Cardiac septum (tissue), 1 donor: ENCODE results near the gene EBI3. TPM values are rescaled to one million over a fixed set of nuclear protein-coding genes. Genes with fewer than 3 reads are reported as not detected.
"Not testable (repeated sequence)": the region's sequence is repeated elsewhere in the genome, so short reads cannot be mapped to it uniquely, and the experiment has no call there.

Experiments used
- DNase-seq: peaks from one replicate; pipeline ENCODE4 v3.0.0-alpha.2; 2020; ENCODE audit warnings: low spot score
- intact Hi-C: fragments of 100-400 bp; cut with DNase I; formaldehyde crosslinking; loops from one replicate; pipeline ENCODE4 v1.14.0; 2022
- total RNA-seq: library from RNA; stranded (reverse); fragmentation: NEBNext Ultra II Directional; extraction: Animal tissue kit (Norgen Biotek cat#: 25700); gene quantifications from one replicate; pipeline ENCODE4 v1.2.1, GENCODE V29; 2021
- donor health status: DM: no; HTN: no; CAD: no.

Gene EBI3
- total RNA-seq, 1 donor from 2014 or later, result not detected

- DNase-seq, result no peak
- intact Hi-C loops, result no loop called here
Observed at GRCh38 chr19:4198467-4199126, 30.7 kb upstream of the EBI3 start.

- intact Hi-C loops, result loop anchor here (5.0 kb wide), 1 partner anchor 57 kb away; no protein-coding TSS in a partner anchor
- DNase-seq, result no peak
Observed at GRCh38 chr19:4199699-4200293, 29.5 kb upstream of the EBI3 start.

- no peak for DNase-seq
- intact Hi-C loops, result loop anchor here (5.0 kb wide), 1 partner anchor 59 kb away; no protein-coding TSS in a partner anchor
Observed at GRCh38 chr19:4200940-4201542, 28.3 kb upstream of the EBI3 start.

- no peak for DNase-seq
- intact Hi-C loops, result loop anchor here (5.0 kb wide), 1 partner anchor 59 kb away; no protein-coding TSS in a partner anchor
Observed at GRCh38 chr19:4201798-4202197, 27.5 kb upstream of the EBI3 start.

- no peak for DNase-seq
- intact Hi-C loops, result loop anchor here (5.0 kb wide), 1 partner anchor 540 kb away; no protein-coding TSS in a partner anchor
Observed at GRCh38 chr19:4206818-4207484, 22.4 kb upstream of the EBI3 start.

GRCh38 chr19:4208385-4209094 lies 20.8 kb upstream of the EBI3 start:
- no peak for DNase-seq
- intact Hi-C loops, result loop anchor here (5.0 kb wide), 1 partner anchor 541 kb away; no protein-coding TSS in a partner anchor

GRCh38 chr19:4210166-4210731 lies 19.1 kb upstream of the EBI3 start:
- intact Hi-C loops, result no loop called here
- no peak for DNase-seq

GRCh38 chr19:4213116-4213515 lies 16.2 kb upstream of the EBI3 start:
- no peak for DNase-seq
- intact Hi-C loops, result no loop called here

GRCh38 chr19:4215807-4216206 lies 13.5 kb upstream of the EBI3 start:
- intact Hi-C loops, result no loop called here
- DNase-seq, result no peak

GRCh38 chr19:4216846-4217245 lies 12.5 kb upstream of the EBI3 start:
- intact Hi-C loops, result no loop called here
- no peak for DNase-seq

GRCh38 chr19:4217429-4218264 lies 11.7 kb upstream of the EBI3 start:
- intact Hi-C loops, result no loop called here
- DNase-seq, result no peak

GRCh38 chr19:4218523-4218922 lies 10.8 kb upstream of the EBI3 start:
- intact Hi-C loops, DNase-seq: not testable (repeated sequence)

- no peak for DNase-seq
- intact Hi-C loops, result no loop called here
Observed at GRCh38 chr19:4220188-4220587, 9.1 kb upstream of the EBI3 start.

- intact Hi-C loops, result no loop called here
- no peak for DNase-seq
Observed at GRCh38 chr19:4224470-4224869, 4.9 kb upstream of the EBI3 start.

GRCh38 chr19:4225885-4226284 lies 3.4 kb upstream of the EBI3 start:
- DNase-seq, result no peak
- intact Hi-C loops, result no loop called here

GRCh38 chr19:4227771-4228170 lies 1.6 kb upstream of the EBI3 start:
- intact Hi-C loops, result no loop called here
- no peak for DNase-seq

- DNase-seq, result no peak
- intact Hi-C loops, result no loop called here
Observed at GRCh38 chr19:4228765-4229178, 551 bp upstream of the EBI3 start.

- DNase-seq, intact Hi-C loops: not testable (repeated sequence)
Observed at GRCh38 chr19:4230237-4230636, 914 bp downstream of the EBI3 start.
